ENCODE measurements around the gene EVC2.

- TF ChIP-seq, protein P1, sequence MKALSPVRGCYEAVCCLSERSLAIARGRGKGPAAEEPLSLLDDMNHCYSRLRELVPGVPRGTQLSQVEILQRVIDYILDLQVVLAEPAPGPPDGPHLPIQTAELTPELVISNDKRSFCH (CRISPR knock-in tag; IDR thresholded peaks at IDR 0.05) = no peak
- TF ChIP-seq, protein P1 (tag; IDR thresholded peaks at IDR 0.05) = no peak
- TF ChIP-seq MLLT1 (IDR thresholded peaks at IDR 0.05) (no peak), GABPA (tag; conservative IDR thresholded peaks at IDR 0.05; ENCODE audit: low read depth) (no peak), ZNF239 (CRISPR knock-in tag; IDR thresholded peaks at IDR 0.05) (no peak), RAD51 (IDR thresholded peaks at IDR 0.05; ENCODE audit: borderline replicate concordance, low read depth) (no peak), SAFB (IDR thresholded peaks at IDR 0.05; ENCODE audit: borderline replicate concordance, low read depth, low read length) (no peak), BRF1 (IDR thresholded peaks at IDR 0.05; ENCODE audit: borderline replicate concordance, extremely low read depth, insufficient read length) (no peak), FOXP1 (CRISPR knock-in tag; IDR thresholded peaks at IDR 0.05) (no peak), CTCF (IDR thresholded peaks at IDR 0.05 in 2 of 3, conservative IDR thresholded peaks at IDR 0.05 in 1 of 3; ENCODE audit: insufficient read depth in 2 of 3, low read depth in 1 of 3, low read length in 3 of 3) (no peak)
These were observed 446 bp downstream of the EVC2 start for GRCh38 chr4:5707778-5708448.
